Endothelial cell of umbilical vein (primary cell): ENCODE measurements around the gene TRIP13. TPM values are rescaled to one million over a fixed set of nuclear protein-coding genes. Genes with fewer than 3 reads are reported as not detected.
A peak's percentile ranks its signal among the peaks of the same experiment; 100 is the strongest.
"Not testable (repeated sequence)": the region's sequence is repeated elsewhere in the genome, so short reads cannot be mapped to it uniquely, and the experiment has no call there.

ENCODE experiments used
- BruUV-seq: library from RNA; stranded (reverse); fragments of 400-500 nt; replicated peaks from 2 replicates; lab custom pipeline; 2021; lab: Mats Ljungman, UMichigan
- CTCF ChIA-PET: fragments of 300-600, 350-600 bp; sonication (Branson Sonifier 250); formaldehyde crosslinking; loops from one replicate; lab custom pipeline; 2021; ENCODE audit warnings: antibody characterized with exemption, inconsistent platforms; lab: Charles Lee
- POLR2A ChIA-PET: fragments of 300-600, 350-600 bp; sonication (Branson Sonifier 250); formaldehyde crosslinking; loops from one replicate; lab custom pipeline; 2021; ENCODE audit warnings: antibody characterized with exemption, inconsistent platforms; lab: Charles Lee
- DNase-seq: peaks from one replicate; pipeline ENCODE4 v3.0.0-alpha.2; 2011; ENCODE audit warnings: low read depth, low spot score
- FAIRE-seq: peaks from 2 replicates; lab custom pipeline; 2011; peaks lifted over from hg19 to GRCh38; lab: Jason Lieb, UNC
- H2AFZ ChIP-seq: 2 replicates; pipeline ENCODE4 v1.6.0; 2012; ENCODE audit warnings: low read depth, low read length, control low read depth, inconsistent platforms
- H3K27ac ChIP-seq: 2 replicates; pipeline ENCODE4 v1.5.1; 2011; ENCODE audit warnings: low read depth, mild to moderate bottlenecking, control low read depth, low read length, moderate library complexity; ENCODE audit not compliant: insufficient read depth
- H3K27me3 ChIP-seq, 2 experiments: 2 replicates each; pipeline versions ENCODE4 v1.6.0 to v1.6.1; 2011; ENCODE audit warnings: low read length in 2 of 2, mixed read lengths in 1 of 2; ENCODE audit not compliant: control insufficient read depth in 2 of 2, insufficient read depth in 2 of 2
- H3K36me3 ChIP-seq, 2 experiments: 2 replicates in 1 of 2; 3 replicates in 1 of 2; pipeline ENCODE4 v1.5.1; 2011; ENCODE audit warnings: low read length in 2 of 2, mild to moderate bottlenecking in 1 of 2, moderate library complexity in 1 of 2; ENCODE audit not compliant: control insufficient read depth in 2 of 2, insufficient read depth in 2 of 2; ENCODE audit errors: extremely low read depth in 1 of 2
- H3K4me1 ChIP-seq: 3 replicates; pipeline ENCODE4 v1.5.1; 2011; ENCODE audit warnings: mild to moderate bottlenecking, low read length; ENCODE audit not compliant: control insufficient read depth, insufficient read depth; ENCODE audit errors: extremely low read depth
- H3K4me2 ChIP-seq: 2 replicates; pipeline ENCODE4 v1.6.1; 2011; ENCODE audit warnings: low read length, control low read depth, mixed read lengths; ENCODE audit not compliant: insufficient read depth
- H3K4me3 ChIP-seq, 3 experiments: fragments of 200-600 bp in 1 of 3; sonication (generic), shearing (Covaris generic) in 1 of 3; replicated peaks in 1 of 3; 2 replicates each; pipeline ENCODE4 v1.5.1; 2011 to 2016; ENCODE audit warnings: control low read depth in 3 of 3, low read length in 3 of 3, mild to moderate bottlenecking in 2 of 3, inconsistent platforms in 1 of 3, low read depth in 1 of 3, moderate library complexity in 1 of 3; ENCODE audit not compliant: insufficient read depth in 1 of 3
- H3K79me2 ChIP-seq: 2 replicates; pipeline ENCODE4 v1.6.0; 2012; ENCODE audit warnings: low read length, inconsistent platforms; ENCODE audit not compliant: control insufficient read depth, insufficient read depth
- H3K9ac ChIP-seq: replicated peaks from 2 replicates; pipeline ENCODE3; 2011; ENCODE audit warnings: low read length, control low read depth; ENCODE audit not compliant: insufficient read depth; ENCODE audit errors: extremely low read depth
- H3K9me1 ChIP-seq: replicated peaks from 3 replicates; pipeline ENCODE4 v1.6.0; 2011; ENCODE audit warnings: mild to moderate bottlenecking, low read length; ENCODE audit not compliant: control insufficient read depth, insufficient read depth; ENCODE audit errors: extremely low read depth
- H3K9me3 ChIP-seq: replicated peaks from 2 replicates; pipeline ENCODE4 v1.5.1; 2012; ENCODE audit warnings: low read length, inconsistent platforms; ENCODE audit not compliant: control insufficient read depth, insufficient read depth
- H4K20me1 ChIP-seq: replicated peaks from 2 replicates; pipeline ENCODE3; 2011; ENCODE audit warnings: mild to moderate bottlenecking, low read length; ENCODE audit not compliant: control insufficient read depth, insufficient read depth; ENCODE audit errors: extremely low read depth
- CTCF ChIP-seq, 2 donors: IDR thresholded peaks; 1 replicate in 1 of 2; 2 replicates in 1 of 2; pipeline ENCODE4 v1.5.1; 2011; ENCODE audit warnings: low read length in 2 of 2, mild to moderate bottlenecking in 2 of 2, moderate library complexity in 2 of 2, control low read depth in 1 of 2, inconsistent platforms in 1 of 2, low read depth in 1 of 2; ENCODE audit not compliant: insufficient read depth in 1 of 2; ENCODE audit errors: extremely low read depth in 1 of 2
- EZH2 ChIP-seq: IDR thresholded peaks from 2 replicates; pipeline ENCODE4 v1.6.1; 2012; ENCODE audit warnings: borderline replicate concordance, low read depth, mild to moderate bottlenecking, moderate library complexity, low read length, inconsistent platforms; ENCODE audit not compliant: severe bottlenecking
- FOS ChIP-seq: IDR thresholded peaks from 2 replicates; pipeline ENCODE4 v1.6.1; 2011; ENCODE audit warnings: mild to moderate bottlenecking, low read length, moderate library complexity, borderline replicate concordance; ENCODE audit not compliant: insufficient read depth
- GATA2 ChIP-seq: IDR thresholded peaks from 2 replicates; pipeline ENCODE4 v1.7.0; 2011; ENCODE audit warnings: low read depth, mild to moderate bottlenecking, moderate library complexity, mixed read lengths, low read length; ENCODE audit not compliant: insufficient read length, insufficient read depth
- JUN ChIP-seq: IDR thresholded peaks from 2 replicates; pipeline ENCODE4 v1.6.1; 2011; ENCODE audit warnings: borderline replicate concordance, low read depth; ENCODE audit not compliant: insufficient read length, insufficient read depth
- MAX ChIP-seq: IDR thresholded peaks from 2 replicates; pipeline ENCODE4 v1.6.1; 2011; ENCODE audit not compliant: insufficient read depth, insufficient read length
- MYC ChIP-seq: IDR thresholded peaks from one replicate; pipeline ENCODE4 v1.6.1; 2011; ENCODE audit warnings: mild to moderate bottlenecking, low read depth, low read length
- POLR2A ChIP-seq: IDR thresholded peaks from 2 replicates; pipeline ENCODE4 v1.6.1; 2012; ENCODE audit warnings: low read depth, mild to moderate bottlenecking, control low read depth, low read length
- POLR2AphosphoS5 ChIP-seq: IDR thresholded peaks from 2 replicates; pipeline ENCODE4 v1.6.1; 2012; ENCODE audit warnings: low read depth, mild to moderate bottlenecking, control low read depth, low read length, moderate library complexity; ENCODE audit not compliant: insufficient read depth
- dilution Hi-C: fragments of 300-500 bp; cut with MboI; formaldehyde crosslinking; loops from one replicate; pipeline ENCODE4 v1.15.0; 2019; ENCODE audit warnings: low sequenced_read_pairs; ENCODE audit not compliant: extremely low pct_ligation_motif_present
- intact Hi-C: fragments of 100-400 bp; cut with micrococcal nuclease; formaldehyde crosslinking; loops from one replicate; pipeline ENCODE4 v1.10.0; 2022
- polyA plus RNA-seq, 4 experiments: library from polyadenylated mRNA; depleted of rRNA in 3 of 4; stranded (reverse) in 3 of 4; unstranded in 1 of 4; fragments of >200 nt; gene quantifications; 2 replicates each; pipeline versions ENCODE4 v1.2.1 to v1.2.3, GENCODE V29; 2011 to 2012; ENCODE audit warnings: missing spikeins in 1 of 4
- total RNA-seq: library from RNA; stranded (reverse); gene quantifications from 2 replicates; pipeline ENCODE4 v1.2.3, GENCODE V29; 2021

Gene TRIP13
- total and polyA plus RNA-seq, 2 donors (not counting 3 experiments of a cell fraction or from before 2014, with no cell fraction given): 17.4 to 39.0 TPM

- no peaks in the 10 kb centered on the region for H4K20me1 ChIP-seq
- no peaks in the 10 kb centered on the region for H3K79me2 ChIP-seq
- BruUV-seq: no TSS peak
- peaks cover 4% of the 10 kb centered on the region for H3K4me1 ChIP-seq
- no peak for DNase-seq
- H3K36me3 ChIP-seq: no peaks in the 10 kb centered on the region
- no peak overlapping the region for H2AFZ ChIP-seq
- ChIA-PET POLR2A (no interaction called here), CTCF (interaction anchor here (1.1 to 1.7 kb wide), 4 partner anchors 21 to 213 kb away, joined by 3 to 7 read pairs (median 4); no protein-coding TSS in a partner anchor)
- no peak overlapping the region for H3K4me3 ChIP-seq
- H3K27ac ChIP-seq: no peak overlapping the region
- TF ChIP-seq CTCF (IDR thresholded peaks at IDR 0.05; ENCODE audit: extremely low read depth in 1 of 2, insufficient read depth in 1 of 2, low read depth in 1 of 2, low read length in 2 of 2) (no peak), JUN (no peak), MYC (no peak), GATA2 (no peak), POLR2AphosphoS5 (no peak), FOS (no peak), EZH2 (no peak), POLR2A (no peak), MAX (no peak)
- H3K4me2 ChIP-seq: peak overlapping the region; percentile 77
- FAIRE-seq: no peak
- dilution Hi-C loops: no loop called here
- H3K9me1 ChIP-seq: no peaks in the 10 kb centered on the region
- no peak overlapping the region for H3K9ac ChIP-seq
- H3K9me3 ChIP-seq: no peaks in the 10 kb centered on the region
- H3K27me3 ChIP-seq: peaks cover 2 to 10% of the 10 kb centered on the region in 2 experiments
- intact Hi-C loops: no loop called here
Measured at GRCh38 chr5:927172-928015, 34.7 kb downstream of the TRIP13 start.

- H2AFZ ChIP-seq, H3K4me1 ChIP-seq, H3K79me2 ChIP-seq, CTCF ChIA-PET, H3K36me3 ChIP-seq, H3K9me1 ChIP-seq, intact Hi-C loops, BruUV-seq, H3K4me2 ChIP-seq, POLR2A ChIA-PET, FAIRE-seq, DNase-seq, dilution Hi-C loops, H3K9ac ChIP-seq, H3K9me3 ChIP-seq, H3K4me3 ChIP-seq, H3K27ac ChIP-seq, H3K27me3 ChIP-seq, H4K20me1 ChIP-seq: not testable (repeated sequence)
Measured at GRCh38 chr5:929182-929581, 36.5 kb downstream of the TRIP13 start.
